ENCODE results near the gene TRIM67. TPM values are rescaled to one million over a fixed set of nuclear protein-coding genes. Genes with fewer than 3 reads are reported as not detected.

The TRIM67 gene
- total RNA-seq, 1 donor from 2014 or later, result 0.08 TPM

DNA sequence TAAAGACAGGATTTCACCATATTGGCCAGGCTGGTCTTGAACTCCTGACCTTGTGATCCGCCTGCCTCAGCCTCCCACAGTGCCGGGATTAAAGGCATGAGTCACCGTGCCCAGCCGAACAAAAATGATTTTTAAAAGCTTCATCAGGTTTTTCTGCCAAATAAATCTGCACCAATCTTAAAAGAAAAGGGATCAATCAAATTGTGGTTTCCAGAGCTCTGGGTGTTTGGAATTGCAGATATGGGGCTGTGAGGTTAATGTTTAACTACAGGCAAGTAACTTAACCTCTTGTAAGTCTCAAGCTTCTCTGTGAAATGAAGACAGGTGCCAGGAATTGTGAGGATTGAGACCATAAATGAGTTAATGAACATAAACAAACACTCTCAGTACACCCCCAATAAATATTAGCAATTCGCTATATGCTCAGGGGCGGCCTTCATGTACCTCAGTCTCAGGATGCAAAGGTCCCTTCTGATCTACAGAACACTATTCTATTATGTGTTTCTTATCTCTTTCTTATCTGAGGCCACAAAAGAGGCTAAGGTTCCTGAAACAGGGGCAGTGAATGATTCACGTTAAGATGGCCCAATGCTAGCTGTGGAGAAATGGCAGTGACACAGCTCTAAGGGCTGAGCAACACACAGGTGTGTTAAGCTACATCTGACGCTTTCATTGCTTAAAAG lies 72.0 kb downstream of the TRIM67 start:
- Histone ChIP-seq H3K9me3 (replicated peaks) (no peaks in the 10 kb centered on the region), H3K4me1 (peaks cover 11% of the 10 kb centered on the region), H3K27ac (replicated peaks) (no peak overlapping the region), H3K4me3 (no peak overlapping the region), H3K27me3 (ENCODE audit: low read depth) (no peaks in the 10 kb centered on the region), H3K36me3 (peaks cover 25% of the 10 kb centered on the region)
- no peak for DNase-seq
- no peak for TF ChIP-seq CTCF (IDR thresholded peaks at IDR 0.05; ENCODE audit: borderline replicate concordance)
- intact Hi-C loops (cut with micrococcal nuclease), result no loop called here

GRCh38 chr1:231234506-231234905 lies 72.6 kb downstream of the TRIM67 start:
- peaks cover 16% of the 10 kb centered on the region for H3K4me1 ChIP-seq
- no peaks in the 10 kb centered on the region for H3K9me3 ChIP-seq (replicated peaks)
- no peaks in the 10 kb centered on the region for H3K27me3 ChIP-seq (ENCODE audit: low read depth)
- intact Hi-C loops (cut with micrococcal nuclease), result no loop called here
- DNase-seq, result no peak
- TF ChIP-seq CTCF (IDR thresholded peaks at IDR 0.05; ENCODE audit: borderline replicate concordance), result no peak
- H3K36me3 ChIP-seq, result peaks cover 20% of the 10 kb centered on the region
- no peak overlapping the region for H3K27ac ChIP-seq (replicated peaks)
- no peak overlapping the region for H3K4me3 ChIP-seq

DNA sequence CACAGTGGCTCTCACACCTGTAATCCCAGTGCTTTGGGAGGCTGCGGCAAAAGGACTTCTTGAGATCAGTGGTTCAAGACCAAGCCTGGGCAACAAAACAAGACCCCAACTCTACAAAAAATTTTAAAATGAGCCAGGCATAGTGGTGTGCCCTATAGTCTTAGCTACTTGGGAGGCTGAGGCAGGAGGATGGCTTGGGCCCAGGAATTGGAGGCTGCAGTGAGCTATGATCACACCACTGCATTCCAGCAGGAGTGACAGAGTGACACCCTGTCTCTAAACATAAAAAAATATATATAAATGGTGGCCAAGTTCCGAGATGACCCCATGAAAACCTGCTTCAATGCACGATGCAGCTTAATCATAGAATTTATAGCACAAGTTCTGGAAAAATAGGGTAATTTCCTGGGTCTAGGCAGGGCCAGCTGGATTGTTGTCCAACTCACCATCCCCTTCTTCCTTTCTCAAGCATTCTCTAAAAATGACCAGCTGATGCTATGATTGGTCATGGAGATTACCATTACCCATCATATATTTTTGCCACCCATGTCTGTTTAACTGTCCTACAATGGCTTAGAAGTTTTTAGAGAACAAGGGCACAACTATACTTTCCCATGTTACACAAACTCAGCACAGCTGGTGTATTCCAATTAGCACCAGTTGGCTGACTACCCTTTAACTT lies 73.8 kb downstream of the TRIM67 start:
- Histone ChIP-seq H3K9me3 (replicated peaks) (no peaks in the 10 kb centered on the region), H3K36me3 (peaks cover 20% of the 10 kb centered on the region), H3K4me1 (peaks cover 27% of the 10 kb centered on the region), H3K4me3 (no peak overlapping the region), H3K27me3 (ENCODE audit: low read depth) (no peaks in the 10 kb centered on the region), H3K27ac (replicated peaks) (peak overlapping the region; percentile 24)
- no peak for TF ChIP-seq CTCF (IDR thresholded peaks at IDR 0.05; ENCODE audit: borderline replicate concordance)
- no peak for DNase-seq
- intact Hi-C loops (cut with micrococcal nuclease), result no loop called here

DNA sequence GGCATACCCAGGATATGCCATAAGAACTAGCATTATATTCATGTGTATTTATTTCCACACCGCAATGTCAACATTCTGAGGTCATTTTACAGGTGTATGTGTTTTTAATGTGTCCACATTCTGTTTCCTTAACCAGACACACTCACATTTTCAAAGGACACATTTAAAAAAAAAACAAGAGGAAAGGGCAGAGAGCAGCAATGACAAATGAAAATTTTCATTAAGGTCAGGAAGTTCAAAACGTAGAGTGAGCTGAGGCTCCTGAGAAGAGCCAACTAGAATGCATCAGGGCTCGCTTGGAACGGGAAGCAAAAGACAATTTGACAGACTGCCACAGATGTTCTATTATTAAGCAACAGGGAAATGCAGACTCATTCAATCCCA lies 74.3 kb downstream of the TRIM67 start:
- H3K9me3 ChIP-seq (replicated peaks), result no peaks in the 10 kb centered on the region
- no peak for TF ChIP-seq CTCF (IDR thresholded peaks at IDR 0.05; ENCODE audit: borderline replicate concordance)
- H3K36me3 ChIP-seq, result peaks cover 20% of the 10 kb centered on the region
- peak overlapping the region; percentile 24 for H3K27ac ChIP-seq (replicated peaks)
- no peak overlapping the region for H3K4me3 ChIP-seq
- intact Hi-C loops (cut with micrococcal nuclease), result no loop called here
- H3K27me3 ChIP-seq (ENCODE audit: low read depth), result no peaks in the 10 kb centered on the region
- no peak for DNase-seq
- peaks cover 32% of the 10 kb centered on the region for H3K4me1 ChIP-seq

DNA sequence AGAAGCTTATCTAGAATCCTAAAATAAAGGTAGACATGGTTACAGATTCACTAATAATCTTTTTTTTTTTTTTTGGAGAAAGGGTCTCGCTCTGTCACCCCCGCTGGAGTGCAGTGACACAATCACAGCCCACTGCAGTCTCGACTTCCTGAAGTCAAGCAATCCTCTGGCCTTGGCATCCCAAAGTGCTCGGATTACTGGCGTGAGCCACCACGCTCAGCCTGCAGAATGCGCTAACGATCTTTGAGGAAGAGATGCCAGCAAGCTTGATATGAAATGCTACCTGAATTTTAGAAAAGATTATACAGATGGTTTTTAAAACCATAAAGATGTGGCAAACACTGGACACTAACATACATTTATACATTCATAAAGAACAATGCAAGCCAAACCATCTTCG lies 75.1 kb downstream of the TRIM67 start:
- H3K4me3 ChIP-seq, result no peak overlapping the region
- H3K36me3 ChIP-seq, result peaks cover 20% of the 10 kb centered on the region
- DNase-seq, result no peak

More for the DNA sequence above, 75.1 kb downstream of the TRIM67 start:
- TF ChIP-seq CTCF (IDR thresholded peaks at IDR 0.05; ENCODE audit: borderline replicate concordance), result no peak
- intact Hi-C loops (cut with micrococcal nuclease), result no loop called here
- peaks cover 39% of the 10 kb centered on the region for H3K4me1 ChIP-seq
- H3K27ac ChIP-seq (replicated peaks), result no peak overlapping the region
- H3K9me3 ChIP-seq (replicated peaks), result no peaks in the 10 kb centered on the region
- H3K27me3 ChIP-seq (ENCODE audit: low read depth), result no peaks in the 10 kb centered on the region
